ENCODE data around the gene DYNC1LI1.

The DYNC1LI1 gene

DNA sequence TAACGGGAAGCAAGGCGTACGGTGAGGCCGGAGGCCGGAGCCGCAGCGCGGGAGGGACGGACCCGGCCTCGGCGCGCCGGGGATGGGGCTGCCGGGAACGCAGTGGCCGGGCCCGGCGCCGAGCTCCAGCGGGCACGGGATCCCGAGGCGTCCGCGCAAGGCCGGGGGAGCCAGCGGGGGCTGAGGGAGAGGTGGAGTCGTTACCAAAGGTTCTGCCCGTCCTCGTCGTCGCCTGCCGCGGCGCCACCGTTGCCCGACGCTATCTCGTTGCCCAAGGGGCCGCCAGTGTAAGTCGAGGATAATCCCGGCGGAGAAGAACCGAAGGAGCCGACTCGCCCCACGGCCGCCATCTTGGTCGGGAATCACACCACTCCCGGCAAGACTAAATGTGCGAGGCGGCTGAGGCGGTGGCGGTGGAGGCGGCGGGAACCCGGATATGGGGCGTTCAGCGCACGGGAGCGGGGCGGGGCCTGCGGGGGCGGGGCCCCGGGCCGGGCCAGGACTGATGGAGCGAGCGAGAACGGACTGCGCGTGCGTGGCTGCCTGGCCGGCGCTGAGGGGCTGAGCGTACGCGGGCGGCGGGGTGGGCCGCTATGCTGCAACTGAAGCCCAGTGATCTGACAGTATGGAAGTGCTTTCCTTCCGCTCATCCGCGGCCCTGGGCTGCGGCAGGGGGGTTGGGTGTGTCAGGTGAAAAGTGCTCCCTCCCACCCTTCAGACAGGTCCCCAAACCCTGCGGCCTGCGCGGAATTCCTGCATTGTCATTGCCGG, at the start of gene DYNC1LI1:
Gene DYNC1LI1 (minus strand): TSS at position 438 of the 771 bp plus-strand sequence. CDS start 88 bp downstream, at position 350.
- DNase-seq (ENCODE audit: low read depth): peak; percentile 96

DNA sequence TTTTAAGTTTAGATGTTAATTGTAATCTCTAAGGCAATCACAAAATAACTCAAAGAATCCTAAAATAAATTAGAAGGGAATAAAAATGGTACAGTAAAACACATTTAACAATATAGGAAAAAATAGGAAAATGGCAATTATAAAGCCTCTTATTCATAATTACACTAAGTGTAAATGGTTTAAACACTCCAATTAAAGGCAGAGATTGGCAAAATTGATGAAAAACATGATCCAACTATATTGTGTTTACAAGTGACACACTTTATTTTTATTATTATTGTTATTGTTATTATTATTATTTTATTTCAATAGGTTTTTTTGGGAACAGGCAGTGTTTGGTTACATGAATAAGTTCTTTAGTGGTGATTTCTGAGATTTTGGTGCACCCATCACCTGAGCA, 48.7 kb upstream of the DYNC1LI1 start:
- DNase-seq (ENCODE audit: low read depth): no peak

DNA sequence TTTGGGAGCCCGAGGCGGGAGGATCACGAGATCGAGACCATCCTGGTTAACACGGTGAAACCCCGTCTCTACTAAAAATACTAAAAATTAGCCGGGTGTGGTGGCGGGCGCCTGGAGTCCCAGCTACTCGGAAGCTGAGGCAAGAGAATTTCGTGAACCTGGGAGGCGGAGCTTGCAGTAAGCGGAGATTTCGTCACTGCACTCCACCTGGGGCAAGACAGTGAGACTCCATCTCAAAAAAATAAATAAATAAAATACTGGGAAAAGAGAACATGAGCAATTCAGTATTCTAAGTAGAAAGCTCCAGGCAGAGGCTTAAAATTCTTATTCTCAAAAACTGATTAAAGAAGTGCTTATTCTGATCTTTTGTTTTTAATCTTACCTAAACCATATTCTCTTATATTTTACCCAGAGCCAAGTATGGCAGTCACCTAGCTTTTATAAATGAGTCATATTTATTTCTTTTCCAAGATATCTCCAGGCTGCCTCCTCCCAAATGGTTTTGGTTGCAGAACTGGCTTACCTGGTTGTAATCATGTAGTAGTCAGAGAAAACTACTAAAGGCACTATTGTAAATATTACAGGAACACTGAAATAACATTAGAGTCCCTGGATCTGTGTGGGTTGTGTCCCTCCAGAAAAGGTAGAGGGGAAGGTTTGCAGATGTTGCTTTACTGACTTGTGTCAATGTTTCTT, 45.8 kb upstream of the DYNC1LI1 start:
- DNase-seq (ENCODE audit: low read depth): no peak

DNA sequence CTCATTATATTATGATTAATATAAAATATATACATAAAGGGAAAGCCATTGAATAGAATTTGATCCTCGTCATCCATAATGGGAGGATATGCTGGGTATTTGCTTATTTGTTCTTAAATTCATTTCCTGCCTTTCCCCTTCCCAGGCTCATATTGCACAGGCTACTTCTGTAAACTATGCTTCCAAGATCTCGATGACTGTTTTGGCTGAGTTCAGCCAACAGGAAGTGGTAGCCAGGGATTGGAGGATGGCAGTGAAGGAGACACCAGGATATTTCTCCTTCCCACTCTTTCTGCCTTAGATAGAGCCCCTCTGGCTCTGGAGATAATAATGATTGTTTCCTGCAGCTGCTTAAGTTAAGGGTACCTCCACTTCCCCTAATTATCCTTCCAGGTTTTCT, 44.3 kb upstream of the DYNC1LI1 start:
- DNase-seq (ENCODE audit: low read depth): no peak

DNA sequence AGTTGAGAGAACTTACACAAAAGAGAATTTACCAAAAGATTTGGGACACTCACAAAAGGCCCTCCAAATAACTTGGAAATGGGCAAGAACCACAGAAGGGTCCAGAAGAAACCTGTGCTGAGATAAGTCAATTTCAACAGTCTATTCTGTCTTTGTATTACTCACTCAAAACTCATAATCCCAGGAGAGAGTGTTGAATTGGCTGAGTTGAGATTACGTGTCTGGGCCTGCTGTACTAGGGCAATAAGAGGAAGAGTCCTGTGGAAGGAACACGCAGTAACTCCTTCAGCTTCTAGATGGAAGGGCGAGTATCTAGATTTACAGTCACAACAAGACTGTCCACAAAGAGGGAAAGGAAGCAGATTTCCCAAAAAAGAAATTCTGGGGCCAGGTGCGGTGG, 42.5 kb upstream of the DYNC1LI1 start:
- no peak for DNase-seq (ENCODE audit: low read depth)

DNA sequence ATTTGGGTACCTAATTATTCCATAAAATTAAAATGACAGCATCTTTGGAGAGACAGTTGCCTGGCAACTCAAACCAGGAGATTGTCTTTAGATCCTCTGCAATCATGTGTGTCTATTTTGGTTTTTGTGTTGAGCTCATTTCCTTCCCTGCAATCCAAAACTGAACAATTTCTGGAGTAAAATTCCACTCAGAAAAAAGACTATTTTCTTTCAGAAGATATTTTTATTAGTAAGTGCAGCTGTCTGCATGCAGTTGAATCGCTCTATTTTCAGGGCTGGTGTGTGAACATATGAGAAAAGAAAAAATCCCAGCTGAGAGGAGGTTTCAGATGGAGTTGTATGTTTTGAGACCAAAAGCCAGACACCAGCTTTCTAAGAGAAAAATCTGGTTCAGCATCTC, 41.9 kb upstream of the DYNC1LI1 start:
- no peak for DNase-seq (ENCODE audit: low read depth)

DNA sequence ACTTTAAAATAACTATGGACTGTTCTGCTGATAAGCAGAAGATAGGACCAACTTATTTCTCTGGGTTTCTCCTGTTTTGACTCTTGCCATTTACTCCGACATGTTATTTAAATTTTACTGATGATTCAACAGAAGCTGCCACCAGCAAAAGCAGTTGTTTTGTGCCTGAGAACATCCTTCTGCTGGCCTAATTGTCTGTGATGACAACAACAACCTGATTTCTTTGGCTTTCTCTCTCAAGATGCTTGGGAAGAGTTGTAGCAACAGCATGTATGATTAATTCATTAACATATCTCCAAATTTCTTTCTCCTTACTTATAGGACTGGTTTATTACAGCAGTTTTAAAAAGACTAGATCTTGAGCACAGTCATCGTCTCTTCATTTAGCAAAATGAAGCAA, 36.9 kb upstream of the DYNC1LI1 start:
- no peak for DNase-seq (ENCODE audit: low read depth)

DNA sequence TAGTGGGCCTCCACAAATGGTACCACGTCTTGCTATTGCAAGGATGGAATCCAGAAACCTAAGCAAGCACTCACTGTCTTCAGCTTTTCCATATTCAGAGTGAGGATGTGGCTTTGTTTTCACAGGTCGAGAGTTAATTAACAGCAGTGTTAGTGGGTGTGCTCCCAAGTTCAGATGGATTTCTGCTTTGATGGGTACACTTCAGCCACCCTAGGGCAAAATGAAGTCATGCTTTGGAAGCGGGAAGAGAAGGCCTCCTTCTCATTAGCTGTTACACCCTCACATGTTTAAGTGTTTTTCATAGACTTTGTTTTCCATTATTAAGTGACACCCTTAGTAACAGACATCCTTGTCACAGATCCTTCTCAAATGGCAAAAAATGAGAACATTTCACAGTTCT, 36.3 kb upstream of the DYNC1LI1 start:
- DNase-seq (ENCODE audit: low read depth): no peak

DNA sequence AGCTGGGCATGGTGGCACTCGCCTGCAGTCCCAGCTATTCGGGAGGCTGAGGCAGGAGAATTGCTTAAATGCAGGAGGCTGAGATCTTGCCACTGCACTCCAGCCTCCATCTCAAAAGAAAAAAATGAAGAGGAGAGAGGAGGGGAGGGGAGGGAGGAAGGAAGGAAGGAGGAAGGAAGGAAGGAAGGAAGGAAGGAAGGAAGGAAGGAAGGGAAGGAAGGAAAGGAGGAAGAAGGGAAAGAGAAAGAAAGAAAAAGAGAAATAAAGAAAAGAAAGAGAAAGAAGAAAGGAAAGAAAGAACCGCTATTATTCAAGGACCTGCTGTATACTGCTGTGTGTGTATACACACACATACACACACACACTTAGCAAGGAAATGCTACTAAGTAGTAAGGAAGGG, 35.6 kb upstream of the DYNC1LI1 start:
- no peak for DNase-seq (ENCODE audit: low read depth)

DNA sequence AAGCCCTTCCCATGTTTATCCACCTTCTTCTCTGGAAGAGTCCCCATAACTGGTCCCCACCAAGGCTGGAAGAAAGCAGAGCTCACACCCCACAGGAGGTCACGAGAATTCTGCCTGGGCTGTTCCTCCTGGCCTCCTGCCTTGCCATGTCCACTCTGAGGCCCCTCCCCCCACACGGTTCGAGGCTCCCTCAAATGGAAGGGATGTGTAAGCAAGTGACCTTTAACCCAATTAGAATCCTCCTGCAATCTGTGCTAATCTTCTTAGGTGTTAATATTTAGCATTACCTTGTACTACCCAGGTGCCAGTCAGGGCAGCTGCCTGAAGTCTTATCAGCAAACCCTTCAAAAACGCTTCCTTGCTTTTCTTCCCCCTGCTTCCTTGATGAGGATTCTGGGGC, 32.4 kb upstream of the DYNC1LI1 start:
- no peak for DNase-seq (ENCODE audit: low read depth)

DNA sequence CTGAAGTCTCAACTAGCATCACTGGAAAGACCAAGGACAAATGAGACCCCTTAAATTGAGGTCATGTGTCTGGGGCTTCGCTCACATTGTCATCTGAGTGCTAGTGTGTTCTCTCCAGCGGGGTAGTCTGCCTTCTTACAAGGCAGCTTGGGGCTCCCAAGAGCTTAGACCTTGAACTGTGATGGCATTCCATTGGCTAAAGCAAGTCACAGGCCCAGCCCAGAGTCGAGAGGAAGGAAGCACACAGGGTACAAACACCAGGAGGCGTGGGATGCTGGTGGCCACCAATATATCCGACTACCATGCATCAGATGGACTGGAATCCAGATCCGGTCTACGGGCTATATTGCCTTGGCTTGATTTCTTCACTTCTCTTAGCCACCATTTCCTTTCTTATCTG, 31.5 kb upstream of the DYNC1LI1 start:
- no peak for DNase-seq (ENCODE audit: low read depth)

DNA sequence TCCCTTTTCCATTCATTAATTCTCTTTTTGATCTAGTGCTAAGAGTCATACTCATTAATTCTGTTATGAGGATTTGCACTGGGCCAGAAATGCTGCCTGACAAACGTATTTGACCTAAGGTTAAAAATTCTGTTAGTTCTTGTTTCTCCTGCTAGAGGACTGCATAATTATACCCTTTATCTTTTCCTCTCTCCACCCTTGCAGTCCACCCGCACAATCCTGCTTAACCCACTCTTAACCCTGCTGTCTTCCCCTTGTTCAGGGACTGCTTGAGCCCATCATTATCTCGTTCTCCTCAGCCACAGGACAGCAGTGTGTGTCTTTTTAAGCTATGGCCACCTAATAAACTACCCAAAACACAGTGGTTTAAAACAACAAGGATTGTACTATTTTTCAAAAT, 31.1 kb upstream of the DYNC1LI1 start:
- DNase-seq (ENCODE audit: low read depth): no peak

DNA sequence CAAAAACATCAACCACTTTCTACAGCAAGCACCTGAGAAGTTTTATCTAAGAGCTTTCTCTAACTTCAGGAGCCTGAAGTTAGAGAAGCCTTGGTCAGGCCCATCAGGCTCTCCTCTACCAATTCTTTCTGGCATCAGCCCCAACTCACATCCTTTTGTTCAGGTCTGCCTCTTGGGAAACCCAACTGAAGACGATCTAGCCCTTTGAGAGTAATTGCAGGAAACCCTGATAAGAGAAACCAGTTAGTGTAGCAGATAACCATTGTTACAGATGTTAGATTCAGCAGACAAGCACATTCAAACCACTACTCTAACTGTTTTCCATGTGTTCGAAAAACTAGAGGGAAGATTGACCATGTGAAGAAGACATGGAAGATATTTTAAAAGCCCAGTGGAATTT, 27.0 kb upstream of the DYNC1LI1 start:
- DNase-seq (ENCODE audit: low read depth): no peak

DNA sequence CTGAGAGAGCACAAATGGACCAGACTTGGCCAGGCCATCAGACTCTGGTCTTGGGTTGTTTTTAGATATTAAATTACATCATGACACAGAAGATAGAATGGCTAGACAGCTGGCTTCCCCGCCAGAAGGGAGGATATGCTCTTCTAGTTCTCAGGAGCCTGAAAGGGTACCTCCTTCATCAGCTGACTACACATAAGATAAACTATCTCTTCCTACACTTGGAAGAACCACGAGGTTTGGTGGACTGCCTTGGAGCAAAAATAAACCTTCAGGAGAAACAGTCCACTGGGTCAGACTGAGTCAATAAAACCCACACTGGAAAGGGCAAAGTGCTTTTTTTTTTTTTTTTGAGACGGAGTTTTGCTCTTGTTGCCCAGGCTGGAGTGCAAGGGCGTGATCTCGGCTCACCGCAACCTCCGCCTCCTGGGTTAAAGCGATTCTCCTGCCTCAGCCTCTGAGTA, 26.3 kb upstream of the DYNC1LI1 start:
- DNase-seq (ENCODE audit: low read depth): no peak

DNA sequence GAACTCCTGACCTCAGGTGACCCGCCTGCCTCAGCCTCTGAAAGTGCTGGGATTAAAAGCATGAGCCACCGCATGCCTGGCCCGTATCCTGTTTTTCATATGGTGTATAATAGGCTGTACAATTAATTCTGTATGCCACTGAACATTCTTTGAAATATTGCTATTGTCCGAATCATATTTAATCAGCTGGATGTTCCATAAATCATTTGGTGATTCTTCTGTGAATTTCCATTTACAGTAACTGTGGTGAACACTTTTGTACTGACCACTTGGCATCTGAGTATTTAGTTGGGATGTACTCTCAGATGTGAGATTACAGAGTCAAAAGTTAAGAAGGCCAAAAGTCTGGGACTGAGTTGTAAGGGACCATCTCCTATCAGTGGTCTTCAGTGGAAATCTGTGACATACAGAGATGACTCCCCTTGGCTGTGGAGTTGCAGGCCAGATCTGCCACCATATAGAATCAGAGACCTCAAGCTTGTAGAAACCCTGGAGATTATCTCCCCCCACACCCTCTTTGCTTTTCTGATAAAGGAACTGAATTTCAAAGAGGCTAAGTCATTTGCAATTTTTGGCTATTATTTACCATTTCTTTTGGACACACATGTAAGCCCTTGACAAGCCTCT, 25.7 kb upstream of the DYNC1LI1 start:
- DNase-seq (ENCODE audit: low read depth): no peak

DNA sequence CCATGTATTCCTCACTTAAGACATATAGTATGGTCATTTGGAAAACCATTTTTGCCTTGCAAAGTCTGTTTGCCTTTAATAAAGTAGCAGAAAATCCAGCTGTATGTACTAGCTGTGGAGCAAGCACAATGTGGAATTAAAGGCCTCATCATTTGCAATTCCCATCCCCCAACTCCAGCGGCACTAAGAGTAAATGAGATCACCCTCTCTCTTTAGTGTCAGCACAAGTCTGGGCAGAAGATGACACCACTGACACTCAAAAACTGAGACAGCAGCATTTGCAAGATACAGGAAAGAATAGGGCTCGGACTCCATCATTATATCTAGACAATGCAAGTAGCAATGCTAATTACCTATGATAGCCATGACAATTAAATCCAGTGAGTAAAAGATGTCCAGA, 24.7 kb upstream of the DYNC1LI1 start:
- DNase-seq (ENCODE audit: low read depth): no peak

DNA sequence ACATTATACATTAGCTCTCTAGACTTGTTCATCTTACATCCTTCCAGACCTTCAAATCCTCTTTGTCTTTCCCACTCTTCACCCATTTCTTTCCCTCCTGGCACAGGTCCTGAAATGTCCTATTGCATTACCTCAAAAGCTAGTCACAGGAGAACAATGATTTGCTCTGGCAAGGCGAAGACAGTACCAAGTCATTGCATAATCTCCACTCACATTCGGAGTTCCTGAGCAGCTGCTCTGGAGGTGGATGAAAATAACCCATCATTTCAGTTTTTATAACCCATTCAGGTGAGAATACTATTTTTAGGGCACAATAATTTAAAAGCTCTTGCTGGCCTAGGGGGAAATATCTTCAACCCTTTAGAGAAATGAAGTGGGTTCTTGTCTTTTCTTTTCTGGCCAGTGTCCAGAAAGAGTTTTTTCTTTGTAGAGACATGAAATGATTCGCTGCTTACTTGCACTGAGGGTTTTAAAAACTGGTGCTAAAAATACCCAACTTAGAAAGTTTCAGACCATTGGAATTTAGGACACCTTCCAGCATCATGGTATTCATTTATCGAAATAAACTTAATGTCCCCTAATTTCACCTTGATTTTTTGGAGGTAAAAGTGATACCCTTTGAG, 23.4 kb upstream of the DYNC1LI1 start:
- no peak for DNase-seq (ENCODE audit: low read depth)

DNA sequence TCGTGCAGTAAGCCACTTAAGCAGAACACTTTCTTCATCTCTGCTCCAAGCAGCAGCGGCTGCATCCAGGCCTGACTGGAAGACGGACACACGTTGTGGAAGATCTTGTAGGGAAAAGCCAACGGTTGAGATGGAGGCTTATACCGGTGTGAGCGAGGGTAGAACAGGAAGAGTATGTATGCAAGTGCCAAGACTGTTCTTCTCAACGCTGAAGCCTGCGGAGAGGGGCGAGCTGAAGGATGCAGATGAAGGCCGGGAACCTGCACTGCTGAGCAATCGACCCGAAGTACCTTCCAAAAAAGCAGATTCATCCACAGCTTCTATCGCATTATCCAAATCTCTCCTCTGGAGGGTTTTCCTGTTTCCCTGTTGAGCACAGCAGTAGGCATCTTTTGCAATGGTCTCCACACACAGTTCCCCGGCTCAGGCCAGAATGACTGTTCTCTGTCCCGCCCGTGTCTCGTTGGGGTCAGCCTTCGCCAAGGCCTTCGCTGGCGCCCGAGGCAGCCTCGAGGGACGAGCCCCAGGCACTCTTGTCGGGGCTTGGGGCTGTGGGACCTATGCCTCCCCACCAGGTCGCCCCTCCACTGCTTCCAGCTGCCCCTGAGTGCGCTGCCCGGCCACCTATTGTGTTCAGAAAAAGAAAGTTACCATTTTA, 22.2 kb upstream of the DYNC1LI1 start:
- DNase-seq (ENCODE audit: low read depth): no peak

DNA sequence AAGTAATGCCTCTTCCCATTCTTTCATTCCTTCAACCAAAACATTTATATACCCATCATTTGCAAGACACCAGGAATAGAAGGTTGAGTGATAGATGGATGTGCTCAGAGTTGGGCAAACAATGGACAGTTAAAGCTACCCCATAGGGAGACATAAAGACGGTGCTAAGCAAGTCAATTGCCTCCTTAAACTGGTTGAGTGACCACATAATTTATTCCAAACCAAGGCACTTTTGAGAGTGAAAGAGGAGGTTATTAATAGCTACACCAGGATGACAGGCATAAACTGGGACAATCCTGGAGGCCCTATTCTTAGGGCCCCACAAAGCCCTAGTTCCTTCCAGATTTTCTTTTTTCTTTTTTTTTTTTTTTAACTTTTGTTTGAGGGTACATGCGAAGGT, 21.4 kb upstream of the DYNC1LI1 start:
- DNase-seq (ENCODE audit: low read depth): no peak

DNA sequence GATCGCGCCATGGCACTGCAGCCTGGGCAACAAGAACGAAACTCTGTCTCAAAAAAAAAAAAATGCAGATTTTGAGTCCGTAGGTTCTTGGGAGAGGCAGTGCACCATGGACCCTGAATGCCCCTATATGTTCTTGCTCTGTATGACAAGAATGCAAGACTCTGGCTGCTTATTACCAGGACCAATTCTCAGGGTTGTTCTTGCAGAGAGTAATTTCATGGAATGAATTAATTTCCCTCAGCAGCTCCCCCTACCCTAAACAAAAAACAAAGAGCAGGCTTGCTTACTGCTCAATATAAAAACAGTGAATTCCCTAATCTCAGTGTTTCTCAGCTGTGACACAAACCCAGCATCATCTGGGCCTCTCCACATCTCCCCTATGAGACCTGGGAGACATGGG, 20.5 kb upstream of the DYNC1LI1 start:
- DNase-seq (ENCODE audit: low read depth): no peak

DNA sequence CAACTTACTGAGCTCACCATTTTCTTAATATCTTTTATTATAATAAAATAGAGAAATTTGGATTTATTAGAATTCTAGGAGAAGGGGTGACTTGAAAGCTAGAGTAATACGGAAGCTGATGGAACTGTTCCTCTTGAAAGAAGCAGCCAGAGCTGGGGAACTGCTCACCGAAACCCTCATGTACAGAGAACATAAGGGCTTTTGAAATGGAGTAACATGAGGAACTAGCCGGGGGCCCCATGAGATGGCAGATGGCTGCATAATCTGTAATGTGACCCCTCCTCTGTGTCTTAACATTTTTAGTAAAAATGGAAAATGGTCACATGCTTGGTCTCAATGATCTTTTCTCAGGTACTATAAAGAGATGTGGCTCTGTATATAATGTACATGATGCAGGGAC, 15.7 kb upstream of the DYNC1LI1 start:
- DNase-seq (ENCODE audit: low read depth): no peak

DNA sequence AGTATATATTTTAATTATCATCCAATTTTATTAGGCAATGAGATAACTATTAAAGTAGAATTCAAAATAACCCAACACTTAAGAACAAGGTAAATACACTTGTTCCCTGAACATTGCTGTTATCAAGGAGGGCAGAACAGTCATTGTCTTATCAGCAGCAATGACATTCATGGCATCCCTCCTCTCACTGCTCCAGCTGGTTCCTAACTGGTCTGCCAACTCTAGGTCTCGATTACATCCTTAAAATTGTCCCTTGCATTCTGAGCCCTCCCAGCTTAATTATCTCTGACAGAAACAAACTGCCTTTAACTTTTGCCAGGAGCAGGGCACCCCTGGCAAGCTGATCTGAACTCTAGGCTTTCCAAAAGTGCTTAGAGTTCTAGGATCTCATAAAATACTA, 14.0 kb upstream of the DYNC1LI1 start:
- DNase-seq (ENCODE audit: low read depth): no peak

All from activated T-cell treated with anti-CD3 and anti-CD28 coated beads for 48 hours (primary cell).